Skeletal muscle tissue (tissue), 4 donors: Measurements from ENCODE around the gene BSN. TPM values are rescaled to one million over a fixed set of nuclear protein-coding genes. Genes with fewer than 3 reads are reported as not detected.

Experiments used
- H3K27ac ChIP-seq: one replicate; pipeline ENCODE4 v1.7.0; 2013; ENCODE audit warnings: mild to moderate bottlenecking, low read depth, low read length, inconsistent platforms
- H3K27me3 ChIP-seq, 3 donors: one replicate each; pipeline ENCODE4 v1.7.0; 2013; ENCODE audit warnings: low read length in 3 of 3; ENCODE audit not compliant: control insufficient read depth in 3 of 3, insufficient read depth in 3 of 3
- H3K36me3 ChIP-seq, 3 donors: one replicate each; pipeline ENCODE4 v1.7.0; 2013; ENCODE audit warnings: low read length in 3 of 3; ENCODE audit not compliant: control insufficient read depth in 3 of 3, insufficient read depth in 3 of 3
- H3K4me1 ChIP-seq, 3 donors: one replicate each; pipeline ENCODE4 v1.7.0; 2013; ENCODE audit warnings: low read length in 3 of 3, mild to moderate bottlenecking in 3 of 3; ENCODE audit not compliant: control insufficient read depth in 3 of 3, insufficient read depth in 3 of 3
- H3K4me3 ChIP-seq, 3 donors: one replicate each; pipeline ENCODE4 v1.7.0; 2013; ENCODE audit warnings: low read length in 3 of 3
- H3K9ac ChIP-seq, 3 donors: one replicate each; pipeline ENCODE4 v1.7.0; 2013; ENCODE audit warnings: low read length in 3 of 3, mild to moderate bottlenecking in 3 of 3, moderate library complexity in 2 of 3, low read depth in 1 of 3
- H3K9me3 ChIP-seq, 3 donors: one replicate each; pipeline ENCODE4 v1.7.0; 2013; ENCODE audit warnings: low read length in 3 of 3; ENCODE audit not compliant: control insufficient read depth in 3 of 3
- total RNA-seq: library from RNA; depleted of rRNA; stranded (reverse); fragments of >200 nt; gene quantifications from one replicate; pipeline ENCODE4 v1.2.3, GENCODE V29; 2014
- donor health status: Osteomylitis.

BSN gene
- total RNA-seq, 1 donor from 2014 or later: under 0.01 TPM

- H3K9me3 ChIP-seq: no peaks in the 10 kb centered on the region
- no peaks in the 10 kb centered on the region for H3K27me3 ChIP-seq
- H3K27ac ChIP-seq: no peak overlapping the region
- peaks cover 0 to 8% (median 2%) of the 10 kb centered on the region in 3 donors for H3K4me1 ChIP-seq
- no peak overlapping the region for H3K4me3 ChIP-seq
- H3K9ac ChIP-seq: no peak overlapping the region
- H3K36me3 ChIP-seq: no peaks in the 10 kb centered on the region
Observed at GRCh38 chr3:49610666-49611280, 56.5 kb downstream of the BSN start.

- Histone ChIP-seq H3K4me1 (peaks cover 0 to 8% (median 2%) of the 10 kb centered on the region in 3 donors), H3K9me3 (no peaks in the 10 kb centered on the region), H3K36me3 (no peaks in the 10 kb centered on the region), H3K4me3 (no peak overlapping the region), H3K27me3 (no peaks in the 10 kb centered on the region), H3K27ac (no peak overlapping the region), H3K9ac (no peak overlapping the region)
Observed at GRCh38 chr3:49611291-49611690, 57.0 kb downstream of the BSN start.

- Histone ChIP-seq H3K9ac (no peak overlapping the region), H3K9me3 (no peaks in the 10 kb centered on the region), H3K4me3 (no peak overlapping the region), H3K27ac (no peak overlapping the region), H3K27me3 (no peaks in the 10 kb centered on the region), H3K4me1 (peaks cover 0 to 8% (median 2%) of the 10 kb centered on the region in 3 donors), H3K36me3 (no peaks in the 10 kb centered on the region)
Observed at GRCh38 chr3:49611719-49612118, 57.4 kb downstream of the BSN start.

- Histone ChIP-seq H3K9ac (no peak overlapping the region), H3K27ac (no peak overlapping the region), H3K9me3 (no peaks in the 10 kb centered on the region), H3K4me3 (no peak overlapping the region), H3K36me3 (no peaks in the 10 kb centered on the region), H3K4me1 (peaks cover 0 to 2% (median under 1%) of the 10 kb centered on the region in 3 donors), H3K27me3 (no peaks in the 10 kb centered on the region)
Observed at GRCh38 chr3:49614936-49615335, 60.7 kb downstream of the BSN start.

- no peaks in the 10 kb centered on the region for H3K9me3 ChIP-seq
- no peaks in the 10 kb centered on the region for H3K36me3 ChIP-seq
- H3K27me3 ChIP-seq: no peaks in the 10 kb centered on the region
- H3K4me3 ChIP-seq: no peak overlapping the region
- no peak overlapping the region for H3K27ac ChIP-seq
- H3K4me1 ChIP-seq: peaks cover 0 to 1% (median 0%) of the 10 kb centered on the region in 3 donors
- H3K9ac ChIP-seq: no peak overlapping the region
Observed at GRCh38 chr3:49616061-49616460, 61.8 kb downstream of the BSN start.

GRCh38 chr3:49616491-49616941 lies 62.2 kb downstream of the BSN start:
- no peak overlapping the region for H3K4me3 ChIP-seq
- no peaks in the 10 kb centered on the region for H3K36me3 ChIP-seq
- no peaks in the 10 kb centered on the region for H3K27me3 ChIP-seq
- no peaks in the 10 kb centered on the region for H3K9me3 ChIP-seq
- no peak overlapping the region for H3K9ac ChIP-seq
- no peaks in the 10 kb centered on the region for H3K4me1 ChIP-seq
- H3K27ac ChIP-seq: no peak overlapping the region

- Histone ChIP-seq H3K27ac (no peak overlapping the region), H3K4me3 (no peak overlapping the region)
Observed at GRCh38 chr3:49617390-49618013, 63.2 kb downstream of the BSN start.

GRCh38 chr3:49618412-49618811 lies 64.1 kb downstream of the BSN start:
- Histone ChIP-seq H3K27ac (no peak overlapping the region), H3K4me1 (no peaks in the 10 kb centered on the region), H3K9me3 (no peaks in the 10 kb centered on the region), H3K9ac (no peak overlapping the region), H3K27me3 (no peaks in the 10 kb centered on the region), H3K4me3 (no peak overlapping the region), H3K36me3 (no peaks in the 10 kb centered on the region)

More at GRCh38 chr3:49617390-49618013, 63.2 kb downstream of the BSN start:
- Histone ChIP-seq H3K9me3 (no peaks in the 10 kb centered on the region), H3K27me3 (no peaks in the 10 kb centered on the region), H3K36me3 (no peaks in the 10 kb centered on the region), H3K4me1 (no peaks in the 10 kb centered on the region), H3K9ac (no peak overlapping the region)

GRCh38 chr3:49619649-49620048 lies 65.4 kb downstream of the BSN start:
- H3K27me3 ChIP-seq: no peaks in the 10 kb centered on the region
- no peaks in the 10 kb centered on the region for H3K36me3 ChIP-seq

GRCh38 chr3:49620728-49621127 lies 66.5 kb downstream of the BSN start:
- no peak overlapping the region for H3K27ac ChIP-seq
- H3K9ac ChIP-seq: no peak overlapping the region
- H3K4me3 ChIP-seq: no peak overlapping the region
- H3K4me1 ChIP-seq: no peaks in the 10 kb centered on the region
- H3K9me3 ChIP-seq: no peaks in the 10 kb centered on the region
- no peaks in the 10 kb centered on the region for H3K27me3 ChIP-seq
- no peaks in the 10 kb centered on the region for H3K36me3 ChIP-seq

More at GRCh38 chr3:49619649-49620048, 65.4 kb downstream of the BSN start:
- Histone ChIP-seq H3K9me3 (no peaks in the 10 kb centered on the region), H3K27ac (no peak overlapping the region), H3K9ac (no peak overlapping the region), H3K4me3 (no peak overlapping the region), H3K4me1 (no peaks in the 10 kb centered on the region)
